DND-41 (cell line): ENCODE results near the gene SLC6A4.
"Not testable (repeated sequence)": the region's sequence is repeated elsewhere in the genome, so short reads cannot be mapped to it uniquely, and the experiment has no call there.

ENCODE experiments used
- ATAC-seq: fragments of 200-7000 bp; cut with Tn5 transposase; 3 replicates; pipeline ENCODE4 v1.9.1; 2021; ENCODE audit warnings: low read depth; ENCODE audit not compliant: insufficient read depth
- DNase-seq: peaks from one replicate; pipeline ENCODE4 v3.0.0-alpha.2; 2020
- H2AFZ ChIP-seq: 2 replicates; pipeline ENCODE4 v1.6.0; 2012; ENCODE audit warnings: low read depth, low read length
- H3K27ac ChIP-seq: 2 replicates; pipeline ENCODE4 v1.5.1; 2012; ENCODE audit warnings: low read length, inconsistent platforms
- H3K27me3 ChIP-seq: fragments of 200-600 bp; sonication (generic); 2 replicates; pipeline ENCODE4 v1.6.0; 2012; ENCODE audit warnings: low read length, mild to moderate bottlenecking, inconsistent platforms; ENCODE audit not compliant: insufficient read depth, poor library complexity
- H3K36me3 ChIP-seq: 2 replicates; pipeline ENCODE4 v1.5.1; 2012; ENCODE audit warnings: low read length, inconsistent platforms; ENCODE audit not compliant: insufficient read depth
- H3K4me1 ChIP-seq: 2 replicates; pipeline ENCODE4 v1.5.1; 2012; ENCODE audit warnings: mild to moderate bottlenecking, low read length; ENCODE audit not compliant: insufficient read depth
- H3K4me2 ChIP-seq: 2 replicates; pipeline ENCODE4 v1.6.0; 2012; ENCODE audit warnings: mild to moderate bottlenecking, moderate library complexity, low read length, inconsistent platforms; ENCODE audit not compliant: insufficient read depth
- H3K4me3 ChIP-seq, 2 experiments: fragments of 200-600 bp in 1 of 2; shearing (Covaris generic) in 1 of 2; 2 replicates each; pipeline ENCODE4 v1.5.1; 2012 to 2016; ENCODE audit warnings: inconsistent platforms in 2 of 2, low read length in 2 of 2, mild to moderate bottlenecking in 2 of 2, low read depth in 1 of 2, moderate library complexity in 1 of 2
- H3K79me2 ChIP-seq: 2 replicates; pipeline ENCODE4 v1.6.0; 2012; ENCODE audit warnings: low read length, inconsistent platforms; ENCODE audit not compliant: insufficient read depth
- H3K9ac ChIP-seq: 2 replicates; pipeline ENCODE4 v1.6.0; 2012; ENCODE audit warnings: low read depth, mild to moderate bottlenecking, inconsistent platforms, low read length, moderate library complexity
- H3K9me3 ChIP-seq: 2 replicates; pipeline ENCODE4 v1.5.1; 2012; ENCODE audit warnings: low read length, moderate library complexity, mild to moderate bottlenecking, inconsistent platforms; ENCODE audit not compliant: insufficient read depth, severe bottlenecking
- H4K20me1 ChIP-seq: 2 replicates; pipeline ENCODE4 v1.6.0; 2012; ENCODE audit warnings: low read length; ENCODE audit not compliant: insufficient read depth
- CTCF ChIP-seq: IDR thresholded peaks from 2 replicates; pipeline ENCODE4 v1.5.1; 2012; ENCODE audit warnings: borderline replicate concordance, low read length, moderate library complexity, mild to moderate bottlenecking; ENCODE audit not compliant: poor library complexity, severe bottlenecking; ENCODE audit errors: extremely low read depth
- EZH2 ChIP-seq: IDR thresholded peaks from 3 replicates; pipeline ENCODE4 v1.6.1; 2012; ENCODE audit warnings: borderline replicate concordance, low read depth, mild to moderate bottlenecking, moderate library complexity, low read length, inconsistent platforms; ENCODE audit not compliant: severe bottlenecking

Gene SLC6A4

GRCh38 chr17:30232824-30233427, 2.6 kb downstream of the SLC6A4 start:
- no peak for TF ChIP-seq CTCF
- TF ChIP-seq EZH2: no peak
- Histone ChIP-seq H3K27me3 (peaks cover 9% of the 10 kb centered on the region), H3K4me1 (no peaks in the 10 kb centered on the region), H3K9ac (no peak overlapping the region), H3K79me2 (no peaks in the 10 kb centered on the region), H4K20me1 (no peaks in the 10 kb centered on the region), H3K9me3 (no peaks in the 10 kb centered on the region), H3K4me3 (no peak overlapping the region), H2AFZ (no peak overlapping the region), H3K36me3 (no peaks in the 10 kb centered on the region), H3K27ac (no peak overlapping the region), H3K4me2 (no peak overlapping the region)
- no peak for DNase-seq
- no peak for ATAC-seq

GRCh38 chr17:30232015-30232823, 3.3 kb downstream of the SLC6A4 start:
- ATAC-seq (no peak), DNase-seq (no peak)
- Histone ChIP-seq H2AFZ (no peak overlapping the region), H3K9ac (no peak overlapping the region), H3K4me2 (no peak overlapping the region), H3K27me3 (peaks cover 9% of the 10 kb centered on the region), H4K20me1 (no peaks in the 10 kb centered on the region), H3K79me2 (no peaks in the 10 kb centered on the region), H3K4me1 (no peaks in the 10 kb centered on the region), H3K27ac (no peak overlapping the region), H3K36me3 (no peaks in the 10 kb centered on the region), H3K9me3 (no peaks in the 10 kb centered on the region), H3K4me3 (no peak overlapping the region)
- no peak for TF ChIP-seq CTCF
- no peak for TF ChIP-seq EZH2

GRCh38 chr17:30230596-30231125, 4.8 kb downstream of the SLC6A4 start:
- Histone ChIP-seq H3K27me3 (peaks cover 9% of the 10 kb centered on the region), H3K4me3 (no peak overlapping the region), H3K4me2 (no peak overlapping the region), H3K4me1 (no peaks in the 10 kb centered on the region), H3K79me2 (no peaks in the 10 kb centered on the region), H2AFZ (no peak overlapping the region), H3K9ac (no peak overlapping the region), H3K36me3 (no peaks in the 10 kb centered on the region), H3K27ac (no peak overlapping the region), H3K9me3 (no peaks in the 10 kb centered on the region), H4K20me1 (no peaks in the 10 kb centered on the region)
- ATAC-seq (no peak), DNase-seq (no peak)
- TF ChIP-seq EZH2: no peak
- TF ChIP-seq CTCF: no peak

- not testable (repeated sequence) for H3K4me1 ChIP-seq, ATAC-seq, H2AFZ ChIP-seq, H3K79me2 ChIP-seq, H3K4me3 ChIP-seq, H3K4me2 ChIP-seq, H3K9me3 ChIP-seq, DNase-seq, H3K9ac ChIP-seq, H3K27ac ChIP-seq, H3K27me3 ChIP-seq, H4K20me1 ChIP-seq, H3K36me3 ChIP-seq
Measured at GRCh38 chr17:30230009-30230408, 5.5 kb downstream of the SLC6A4 start.
